Body of pancreas (tissue), 4 donors: ENCODE data around the gene KBTBD6. TPM values are rescaled to one million over a fixed set of nuclear protein-coding genes. Genes with fewer than 3 reads are reported as not detected.

Source experiments
- ATAC-seq: fragments of 150-250 bp; one replicate; pipeline ENCODE4 v1.9.1; 2016
- DNase-seq, 4 donors: peaks; one replicate each; pipeline ENCODE4 v3.0.0-alpha.2; 2019
- H3K27ac ChIP-seq, 4 donors: fragments of 200-600 bp; sonication (generic); 1 replicate in 3 of 4; 2 replicates in 1 of 4; pipeline versions ENCODE4 v1.5.1 to v1.6.1; 2016 to 2019; ENCODE audit warnings: mild to moderate bottlenecking in 1 of 4, mixed read lengths in 1 of 4, moderate library complexity in 1 of 4
- H3K27me3 ChIP-seq, 2 donors: fragments of 200-600 bp; sonication (generic); one replicate each; pipeline ENCODE4 v1.6.0; 2016; ENCODE audit warnings: mild to moderate bottlenecking in 1 of 2
- H3K36me3 ChIP-seq, 2 donors: fragments of 200-600 bp; sonication (generic); replicated peaks in 1 of 2; 2 replicates each; pipeline ENCODE4 v1.5.1; 2016; ENCODE audit warnings: low read depth in 2 of 2; ENCODE audit not compliant: insufficient read depth in 1 of 2
- H3K4me1 ChIP-seq: fragments of 200-600 bp; sonication (generic); one replicate; pipeline ENCODE4 v1.6.0; 2016
- H3K4me3 ChIP-seq, 2 donors: fragments of 200-600 bp; sonication (generic); 1 replicate in 1 of 2; 2 replicates in 1 of 2; pipeline ENCODE4 v1.5.1; 2016 to 2019
- H3K9me3 ChIP-seq, 3 donors: fragments of 200-600 bp; sonication (generic); 1 replicate in 2 of 3; 2 replicates in 1 of 3; pipeline ENCODE4 v1.5.1; 2016
- CTCF ChIP-seq, 7 experiments: fragments of 450-650 bp in 4 of 7; fragments of 200-600 bp in 3 of 7; sonication (generic) in 3 of 7; IDR thresholded peaks; one replicate each; pipeline ENCODE4 v1.5.1; 2016 to 2019; ENCODE audit warnings: antibody characterized with exemption in 7 of 7
- POLR2A ChIP-seq, 3 donors: fragments of 450-650 bp; IDR thresholded peaks; one replicate each; pipeline ENCODE4 v1.6.1; 2016; ENCODE audit warnings: antibody characterized with exemption in 3 of 3, mild to moderate bottlenecking in 2 of 3
- WGBS, 2 donors: methylation state at CpG; one replicate each; pipeline ENCODE4 v1.1.5; 2017; 5-methylcytosine and 5-hydroxymethylcytosine counted together
- intact Hi-C: fragments of 100-400 bp; cut with DNase I; formaldehyde crosslinking; loops from one replicate; pipeline ENCODE4 v1.15.1; 2023
- total RNA-seq, 2 donors: library from RNA; depleted of rRNA; stranded (reverse); fragments of >200 nt; gene quantifications; one replicate each; pipeline ENCODE4 v1.1.0, GENCODE V29; 2016

Gene KBTBD6
- total RNA-seq: 1 to 10 TPM; 1.6 to 4.7 TPM

- DNase-seq (peak; percentile 94 to 97 (median 96)), ATAC-seq (peak; percentile 99)
- H3K4me1 ChIP-seq: peaks cover 44% of the 10 kb centered on the region
- H3K9me3 ChIP-seq: no peaks in the 10 kb centered on the region
- no peaks in the 10 kb centered on the region for H3K27me3 ChIP-seq
- H3K36me3 ChIP-seq: no peaks in the 10 kb centered on the region
- TF ChIP-seq POLR2A (IDR thresholded peaks at IDR 0.05): peak; percentile 9 to 78 (median 75)
- no peak for TF ChIP-seq CTCF (IDR thresholded peaks at IDR 0.05)
- H3K4me3 ChIP-seq: peak within 1 kb of the TSS; percentile 67 to 84
- peak within 1 kb of the TSS; percentile 39 to 82 (median 75) for H3K27ac ChIP-seq
- 0% methylated on average over 29 to 45 of the region's 45 CpGs for whole genome bisulfite sequencing, 2 donors
- intact Hi-C loops: no loop called here
These were observed at the start of gene KBTBD6 for GRCh38 chr13:41132512-41133152. KBTBD6 (minus strand) TSS chr13:41132802; CDS start chr13:41132511, 291 bp downstream.

GRCh38 chr13:41182231-41182630 is 49.6 kb upstream of the KBTBD6 start:
- intact Hi-C loops: no loop called here
- ATAC-seq (no peak), DNase-seq (no peak)
- Histone ChIP-seq H3K9me3 (no peaks in the 10 kb centered on the region), H3K27ac (no peak overlapping the region), H3K36me3 (no peaks in the 10 kb centered on the region), H3K4me1 (no peaks in the 10 kb centered on the region), H3K4me3 (no peak overlapping the region), H3K27me3 (no peaks in the 10 kb centered on the region)
- no peak for TF ChIP-seq POLR2A (IDR thresholded peaks at IDR 0.05)
- TF ChIP-seq CTCF (IDR thresholded peaks at IDR 0.05): no peak

- Histone ChIP-seq H3K4me3 (no peak overlapping the region), H3K4me1 (no peaks in the 10 kb centered on the region), H3K36me3 (no peaks in the 10 kb centered on the region), H3K27ac (no peak overlapping the region), H3K27me3 (no peaks in the 10 kb centered on the region), H3K9me3 (peaks cover 0 to 6% (median 0%) of the 10 kb centered on the region in 3 donors)
- no peak for TF ChIP-seq POLR2A (IDR thresholded peaks at IDR 0.05)
- no peak for TF ChIP-seq CTCF (IDR thresholded peaks at IDR 0.05)
- DNase-seq: no peak
- no peak for ATAC-seq
- WGBS, 2 donors: 88 to 92% methylated on average over 4 of the region's 4 CpGs
- intact Hi-C loops: no loop called here
These were observed 47.1 kb upstream of the KBTBD6 start for GRCh38 chr13:41179593-41180250.

GRCh38 chr13:41178040-41178439 is 45.4 kb upstream of the KBTBD6 start:
- no peak for ATAC-seq
- 79 to 85% methylated on average over 7 of the region's 7 CpGs for WGBS, 2 donors

More at GRCh38 chr13:41178040-41178439, 45.4 kb upstream of the KBTBD6 start:
- Histone ChIP-seq H3K36me3 (no peaks in the 10 kb centered on the region), H3K9me3 (peaks cover 0 to 6% (median 0%) of the 10 kb centered on the region in 3 donors), H3K27me3 (no peaks in the 10 kb centered on the region), H3K4me3 (no peak overlapping the region), H3K27ac (no peak overlapping the region), H3K4me1 (no peaks in the 10 kb centered on the region)
- DNase-seq: no peak
- TF ChIP-seq POLR2A (IDR thresholded peaks at IDR 0.05) (no peak), CTCF (IDR thresholded peaks at IDR 0.05) (no peak)
- intact Hi-C loops: no loop called here
